ENCODE data around the gene DHCR24. TPM values are rescaled to one million over a fixed set of nuclear protein-coding genes. Genes with fewer than 3 reads are reported as not detected.

The DHCR24 gene
- total and polyA plus RNA-seq, 3 experiments from 2014 or later, result 2.6 to 59.8 (median 54.6) TPM

DNA sequence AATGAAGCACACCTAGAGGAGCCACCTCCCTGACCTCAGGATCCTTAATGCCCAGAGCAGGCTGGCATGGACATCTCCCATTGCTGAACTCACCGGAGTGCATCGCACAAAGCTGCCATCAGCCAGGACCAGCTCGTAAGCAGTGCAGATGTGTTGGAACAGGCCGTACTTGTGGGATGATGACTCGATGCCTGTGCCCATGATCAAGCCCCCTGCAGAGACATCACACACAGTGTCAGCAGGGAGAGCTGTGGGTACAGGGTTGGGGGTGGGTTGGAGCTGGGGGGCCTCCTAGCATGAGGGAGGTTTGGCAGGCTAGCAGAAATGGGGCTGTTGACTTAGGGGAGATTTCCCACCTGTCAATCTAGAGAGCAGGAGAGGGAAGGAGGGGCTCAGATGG lies 12.0 kb downstream of the DHCR24 start:
- Histone ChIP-seq H3K27me3 (ENCODE audit: insufficient read depth, low read length, poor library complexity, severe bottlenecking) (no peaks in the 10 kb centered on the region), H3K9me3 (ENCODE audit: low read length) (no peaks in the 10 kb centered on the region), H3K4me3 (ENCODE audit: low read length) (no peak overlapping the region), H3K36me3 (ENCODE audit: insufficient read depth, low read length) (peaks cover 5% of the 10 kb centered on the region), H3K27ac (ENCODE audit: low read depth, low read length) (no peak overlapping the region), H3K4me1 (ENCODE audit: insufficient read depth, low read length) (no peaks in the 10 kb centered on the region)
- Mint-ChIP-seq H3K27ac (no peak overlapping the region), H3K4me3 (no peak overlapping the region), H3K36me3 (peaks cover 6 to 15% (median 11%) of the 10 kb centered on the region in 3 donors), H3K9me3 (peaks cover 0 to 4% (median 0%) of the 10 kb centered on the region in 5 donors), H3K27me3 (peaks cover 0 to 2% of the 10 kb centered on the region in 2 donors), H3K4me1 (no peaks in the 10 kb centered on the region)
- no peak for DNase-seq
- ChIA-PET CTCF (no interaction called here), POLR2A (no interaction called here)

DNA sequence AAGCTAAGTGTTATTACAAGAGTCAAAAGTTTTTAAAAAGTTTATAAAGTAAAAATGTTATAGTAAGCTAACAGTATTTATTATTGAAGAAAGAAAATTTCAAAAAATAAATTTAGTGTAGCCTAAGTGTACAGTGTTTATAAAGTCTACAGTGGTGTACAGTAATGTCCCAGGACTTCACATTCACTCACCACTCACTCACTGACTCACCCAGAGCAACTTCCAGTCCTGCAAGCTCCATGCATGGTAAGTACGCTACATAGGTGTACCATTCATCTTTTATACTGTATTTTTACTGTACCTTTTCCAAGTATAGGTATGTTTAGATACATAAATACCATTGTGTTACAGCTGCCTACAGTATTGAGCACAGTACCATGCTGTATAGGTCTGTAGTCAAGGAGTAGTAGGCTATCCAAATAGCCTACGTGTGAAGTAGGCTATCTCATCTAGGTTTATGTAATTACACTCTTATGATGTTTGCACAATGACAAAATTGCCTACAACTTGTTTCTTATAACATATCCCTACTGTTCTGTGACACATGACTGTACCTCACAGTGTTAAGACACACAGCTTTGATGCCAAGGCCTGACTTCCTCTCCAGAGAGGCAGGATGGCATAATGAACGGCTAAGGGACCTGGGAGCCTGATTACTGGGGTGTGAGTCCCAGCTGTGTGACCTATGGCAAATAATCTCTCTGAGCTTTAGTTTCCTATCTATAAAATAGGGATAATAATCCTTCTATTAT lies 12.7 kb downstream of the DHCR24 start:
- no peak overlapping the region for H3K27ac Mint-ChIP-seq
- CTCF ChIA-PET, result no interaction called here

GRCh38 chr1:54872036-54872331 lies 15.0 kb downstream of the DHCR24 start:
- DNase-seq, result no peak
- Histone ChIP-seq H3K4me3 (ENCODE audit: low read length) (no peak overlapping the region), H3K4me1 (ENCODE audit: insufficient read depth, low read length) (no peaks in the 10 kb centered on the region), H3K27me3 (ENCODE audit: insufficient read depth, low read length, poor library complexity, severe bottlenecking) (no peaks in the 10 kb centered on the region), H3K9me3 (ENCODE audit: low read length) (no peaks in the 10 kb centered on the region), H3K36me3 (ENCODE audit: insufficient read depth, low read length) (peaks cover 5% of the 10 kb centered on the region), H3K27ac (ENCODE audit: low read depth, low read length) (no peak overlapping the region)
- no peaks in the 10 kb centered on the region for H3K4me1 Mint-ChIP-seq
- H3K27ac Mint-ChIP-seq, result peak overlapping the region in 1 of 8 donors; percentile 16
- H3K9me3 Mint-ChIP-seq, result no peaks in the 10 kb centered on the region
- peaks cover 0 to 1% of the 10 kb centered on the region in 2 donors for H3K27me3 Mint-ChIP-seq
- peaks cover 3 to 14% (median 4%) of the 10 kb centered on the region in 3 donors for H3K36me3 Mint-ChIP-seq
- ChIA-PET POLR2A (no interaction called here), CTCF (no interaction called here)
- H3K4me3 Mint-ChIP-seq, result no peak overlapping the region

More for the DNA sequence above, 12.7 kb downstream of the DHCR24 start:
- no peaks in the 10 kb centered on the region for H3K4me1 ChIP-seq (ENCODE audit: insufficient read depth, low read length)
- H3K4me3 ChIP-seq (ENCODE audit: low read length), result no peak overlapping the region
- no peaks in the 10 kb centered on the region for H3K9me3 ChIP-seq (ENCODE audit: low read length)
- H3K36me3 ChIP-seq (ENCODE audit: insufficient read depth, low read length), result peaks cover 5% of the 10 kb centered on the region
- POLR2A ChIA-PET, result no interaction called here
- DNase-seq, result no peak
- Mint-ChIP-seq H3K27me3 (peaks cover 0 to 2% of the 10 kb centered on the region in 2 donors), H3K36me3 (peaks cover 4 to 15% (median 6%) of the 10 kb centered on the region in 3 donors), H3K9me3 (peaks cover 0 to under 1% (median 0%) of the 10 kb centered on the region in 5 donors), H3K4me3 (no peak overlapping the region), H3K4me1 (no peaks in the 10 kb centered on the region)
- H3K27ac ChIP-seq (ENCODE audit: low read depth, low read length), result no peak overlapping the region
- H3K27me3 ChIP-seq (ENCODE audit: insufficient read depth, low read length, poor library complexity, severe bottlenecking), result no peaks in the 10 kb centered on the region

GRCh38 chr1:54871275-54872035 lies 15.5 kb downstream of the DHCR24 start:
- POLR2A ChIA-PET, result no interaction called here

GRCh38 chr1:54870869-54871268 lies 16.1 kb downstream of the DHCR24 start:
- Histone ChIP-seq H3K27me3 (ENCODE audit: insufficient read depth, low read length, poor library complexity, severe bottlenecking) (no peaks in the 10 kb centered on the region), H3K27ac (ENCODE audit: low read depth, low read length) (no peak overlapping the region), H3K9me3 (ENCODE audit: low read length) (no peaks in the 10 kb centered on the region), H3K4me1 (ENCODE audit: insufficient read depth, low read length) (no peaks in the 10 kb centered on the region), H3K4me3 (ENCODE audit: low read length) (no peak overlapping the region), H3K36me3 (ENCODE audit: insufficient read depth, low read length) (peaks cover 4% of the 10 kb centered on the region)
- POLR2A ChIA-PET, result no interaction called here
- no peak for DNase-seq
- no peak overlapping the region for H3K4me3 Mint-ChIP-seq
- no peaks in the 10 kb centered on the region for H3K9me3 Mint-ChIP-seq
- H3K36me3 Mint-ChIP-seq, result peaks cover 0 to 12% (median 2%) of the 10 kb centered on the region in 3 donors
- CTCF ChIA-PET, result interaction anchor here (1.1 kb wide), 1 partner anchor 17 kb away, joined by 3 read pairs; no protein-coding TSS in a partner anchor
- H3K27me3 Mint-ChIP-seq, result no peaks in the 10 kb centered on the region
- no peaks in the 10 kb centered on the region for H3K4me1 Mint-ChIP-seq
- H3K27ac Mint-ChIP-seq, result no peak overlapping the region

More at GRCh38 chr1:54871275-54872035, 15.5 kb downstream of the DHCR24 start:
- DNase-seq, result no peak
- Histone ChIP-seq H3K36me3 (ENCODE audit: insufficient read depth, low read length) (peaks cover 5% of the 10 kb centered on the region), H3K27me3 (ENCODE audit: insufficient read depth, low read length, poor library complexity, severe bottlenecking) (no peaks in the 10 kb centered on the region), H3K4me1 (ENCODE audit: insufficient read depth, low read length) (no peaks in the 10 kb centered on the region), H3K9me3 (ENCODE audit: low read length) (no peaks in the 10 kb centered on the region), H3K4me3 (ENCODE audit: low read length) (no peak overlapping the region), H3K27ac (ENCODE audit: low read depth, low read length) (no peak overlapping the region)
- Mint-ChIP-seq H3K36me3 (peaks cover 0 to 12% (median 2%) of the 10 kb centered on the region in 3 donors), H3K4me1 (no peaks in the 10 kb centered on the region), H3K27ac (peak overlapping the region in 1 of 8 donors; percentile 9), H3K27me3 (no peaks in the 10 kb centered on the region), H3K4me3 (no peak overlapping the region), H3K9me3 (no peaks in the 10 kb centered on the region)
- CTCF ChIA-PET, result interaction anchor here (1.1 kb wide), 1 partner anchor 17 kb away, joined by 3 read pairs; no protein-coding TSS in a partner anchor

- DNase-seq, result no peak
- Mint-ChIP-seq H3K27me3 (no peaks in the 10 kb centered on the region), H3K27ac (no peak overlapping the region), H3K9me3 (no peaks in the 10 kb centered on the region), H3K4me3 (no peak overlapping the region), H3K4me1 (no peaks in the 10 kb centered on the region), H3K36me3 (peaks cover 0 to 8% (median 2%) of the 10 kb centered on the region in 3 donors)
- POLR2A ChIA-PET, result no interaction called here
- H3K4me1 ChIP-seq (ENCODE audit: insufficient read depth, low read length), result no peaks in the 10 kb centered on the region
- H3K27ac ChIP-seq (ENCODE audit: low read depth, low read length), result no peak overlapping the region
- H3K36me3 ChIP-seq (ENCODE audit: insufficient read depth, low read length), result no peaks in the 10 kb centered on the region
- CTCF ChIA-PET, result no interaction called here
- no peaks in the 10 kb centered on the region for H3K9me3 ChIP-seq (ENCODE audit: low read length)
- H3K27me3 ChIP-seq (ENCODE audit: insufficient read depth, low read length, poor library complexity, severe bottlenecking), result no peaks in the 10 kb centered on the region
- no peak overlapping the region for H3K4me3 ChIP-seq (ENCODE audit: low read length)
These were observed 17.7 kb downstream of the DHCR24 start for GRCh38 chr1:54869173-54869851.

DNA sequence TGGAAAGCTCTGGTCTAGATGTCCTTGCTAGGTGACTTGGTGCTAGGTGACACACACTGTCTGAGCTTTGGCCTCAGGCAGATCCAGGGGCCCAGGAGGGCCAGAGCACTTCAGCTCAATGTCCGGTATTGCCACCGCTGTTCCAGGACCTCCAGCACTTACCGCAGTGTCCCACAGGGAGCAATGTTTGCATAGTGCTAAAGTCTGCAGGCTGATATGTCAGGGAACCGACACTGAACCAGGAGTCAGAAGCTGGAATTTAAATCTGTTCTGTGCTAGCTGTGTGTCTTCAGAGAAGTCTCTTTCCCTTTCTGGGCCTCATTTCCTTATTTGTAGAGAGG lies 19.3 kb downstream of the DHCR24 start:
- Histone ChIP-seq H3K36me3 (ENCODE audit: insufficient read depth, low read length) (no peaks in the 10 kb centered on the region), H3K27ac (ENCODE audit: low read depth, low read length) (no peak overlapping the region), H3K4me1 (ENCODE audit: insufficient read depth, low read length) (no peaks in the 10 kb centered on the region), H3K27me3 (ENCODE audit: insufficient read depth, low read length, poor library complexity, severe bottlenecking) (no peaks in the 10 kb centered on the region), H3K4me3 (ENCODE audit: low read length) (no peak overlapping the region), H3K9me3 (ENCODE audit: low read length) (no peaks in the 10 kb centered on the region)
- no peaks in the 10 kb centered on the region for H3K9me3 Mint-ChIP-seq
- no peaks in the 10 kb centered on the region for H3K27me3 Mint-ChIP-seq
- ChIA-PET POLR2A (no interaction called here), CTCF (no interaction called here)
- H3K4me1 Mint-ChIP-seq, result no peaks in the 10 kb centered on the region
- no peak overlapping the region for H3K4me3 Mint-ChIP-seq
- H3K27ac Mint-ChIP-seq, result no peak overlapping the region
- H3K36me3 Mint-ChIP-seq, result peaks cover 0 to 6% (median 4%) of the 10 kb centered on the region in 3 donors
- no peak for DNase-seq
